ENCODE results near the gene PLA2G4A.

Gene PLA2G4A

DNA sequence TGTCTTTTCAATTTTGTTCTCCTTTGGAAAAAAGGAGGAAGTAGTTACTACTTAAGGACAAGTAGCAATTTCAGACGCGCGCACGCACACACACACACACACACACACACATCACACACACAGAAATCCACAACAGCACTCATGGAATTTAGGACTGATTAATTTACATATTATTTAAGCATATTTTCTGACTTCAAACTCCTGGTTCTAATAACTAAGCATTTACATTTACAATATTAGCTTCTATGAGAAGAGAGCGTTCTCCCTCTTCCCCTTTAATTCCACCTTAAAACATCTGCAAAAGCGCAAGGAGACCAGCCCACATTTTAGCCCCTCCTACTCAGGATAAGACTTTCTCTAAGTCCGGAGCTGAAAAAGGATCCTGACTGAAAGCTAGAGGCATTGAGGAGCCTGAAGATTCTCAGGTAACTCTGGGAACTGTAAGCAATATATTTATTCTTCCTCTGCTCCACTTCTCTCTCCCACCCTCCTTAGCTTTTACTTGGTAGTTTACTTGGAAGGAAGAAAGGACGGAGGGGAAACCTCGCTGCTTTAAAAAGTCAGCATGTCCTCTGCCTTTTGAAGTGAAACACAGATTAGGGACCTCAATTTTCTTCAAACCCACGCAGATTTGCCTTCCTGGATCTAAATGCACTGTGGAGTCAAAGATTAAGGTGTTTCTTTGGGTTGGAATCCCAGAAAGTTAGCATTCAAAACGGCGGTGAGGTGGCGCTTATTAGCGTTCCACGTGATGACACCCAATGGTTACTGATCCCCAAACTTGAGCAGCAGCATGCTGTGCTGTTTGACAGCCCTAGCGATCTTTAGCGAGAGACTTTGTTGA is at the start of gene PLA2G4A:
TSS of gene PLA2G4A (plus strand) at position 339 of the 844 bp plus-strand sequence. CDS start 25,406 bp downstream, outside the sequence.
- peak; percentile 25 for DNase-seq

DNA sequence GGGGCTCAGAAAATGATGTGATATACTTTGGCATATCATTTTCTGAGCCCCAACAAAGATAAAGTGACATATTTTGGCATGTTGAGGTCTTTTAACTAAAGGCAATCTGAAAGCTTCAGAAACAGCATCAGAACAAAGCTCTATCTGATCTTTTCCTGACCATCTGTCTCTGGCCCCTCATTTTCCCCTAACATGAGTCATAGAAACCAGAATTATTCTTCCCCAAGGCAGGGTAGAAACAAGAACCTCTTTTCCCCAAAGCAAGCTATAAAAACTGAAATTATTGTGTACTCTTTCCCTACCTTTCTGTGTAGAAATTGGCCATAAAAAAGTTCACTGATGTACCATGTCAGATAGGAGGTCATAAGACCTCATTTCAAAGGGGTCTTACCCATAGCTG is 48.7 kb upstream of the PLA2G4A start:
- no peak for DNase-seq

DNA sequence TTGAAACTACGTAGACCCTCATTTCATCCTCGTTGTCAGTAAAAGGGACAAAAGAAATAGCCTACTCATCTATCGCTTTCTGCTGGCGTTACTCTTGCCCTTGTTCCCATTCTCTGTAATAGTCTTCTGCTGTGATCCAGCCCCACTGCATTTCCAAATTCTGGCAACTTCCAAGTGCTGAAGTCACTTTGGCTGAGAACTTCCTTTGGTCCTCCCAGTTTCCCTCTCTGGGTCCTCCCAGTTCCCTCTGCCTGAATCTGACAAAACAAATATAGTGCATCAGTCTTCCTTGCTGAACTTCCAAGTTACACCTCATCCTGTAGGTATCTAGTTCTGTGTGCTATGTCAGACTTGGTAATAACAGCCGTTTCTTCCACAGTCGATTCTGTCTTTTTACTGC is 47.0 kb upstream of the PLA2G4A start:
- DNase-seq = no peak

DNA sequence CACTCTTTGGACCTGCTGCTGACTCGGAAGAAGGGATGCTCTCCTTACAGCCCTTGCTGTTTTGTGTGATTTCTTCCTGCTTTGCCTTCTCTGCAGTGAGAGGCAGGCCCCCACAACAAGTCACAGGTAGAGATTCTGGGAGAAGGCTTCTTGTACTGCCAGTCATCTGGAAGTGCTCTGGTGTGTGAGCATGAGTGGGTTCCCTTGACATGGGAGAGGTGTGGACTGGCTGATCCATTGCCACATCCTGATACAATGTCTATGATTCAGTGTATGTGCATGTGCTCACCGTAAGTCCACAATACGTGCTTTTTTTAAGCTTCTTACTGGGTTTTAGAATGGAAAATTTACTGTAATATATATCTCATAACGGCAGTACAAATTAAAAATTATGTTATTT is 46.0 kb upstream of the PLA2G4A start:
- DNase-seq = no peak

DNA sequence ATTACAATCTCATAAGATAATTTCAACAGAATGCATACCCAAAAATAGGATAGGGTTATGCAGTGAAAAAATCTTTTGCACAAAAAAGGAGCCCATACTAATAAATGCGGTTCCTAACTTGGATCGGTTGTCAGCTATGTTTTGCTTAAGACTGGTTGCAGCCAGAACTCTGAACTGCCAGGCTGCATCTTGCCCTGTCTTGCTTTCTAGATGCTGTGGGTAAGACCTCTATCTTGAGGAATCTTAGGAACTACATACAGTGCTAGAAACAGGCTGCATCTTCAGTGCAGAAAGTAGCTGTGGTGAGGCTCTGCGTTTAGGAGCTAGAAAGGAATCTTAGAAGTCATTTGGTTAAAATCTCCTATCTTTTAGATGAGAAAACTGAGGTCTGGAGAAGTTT is 45.6 kb upstream of the PLA2G4A start:
- DNase-seq = no peak

DNA sequence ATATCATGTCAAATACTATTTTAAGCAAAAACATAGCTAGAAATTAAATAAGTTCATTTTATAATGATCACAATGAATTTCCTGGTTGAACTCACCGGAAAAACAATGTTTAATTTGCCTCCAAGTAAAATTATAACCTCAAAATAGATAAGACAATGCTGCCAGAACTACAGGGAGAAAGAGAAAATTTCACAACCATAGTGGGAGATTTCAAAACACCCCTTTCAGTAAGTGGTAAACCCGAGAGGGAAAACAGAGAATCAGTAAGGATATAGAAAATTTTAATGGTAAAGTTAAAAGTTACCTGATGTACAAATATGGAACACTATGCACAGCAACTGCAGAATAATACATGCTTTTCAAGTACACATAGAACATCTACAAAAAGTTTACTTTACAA is 43.2 kb upstream of the PLA2G4A start:
- DNase-seq = no peak

DNA sequence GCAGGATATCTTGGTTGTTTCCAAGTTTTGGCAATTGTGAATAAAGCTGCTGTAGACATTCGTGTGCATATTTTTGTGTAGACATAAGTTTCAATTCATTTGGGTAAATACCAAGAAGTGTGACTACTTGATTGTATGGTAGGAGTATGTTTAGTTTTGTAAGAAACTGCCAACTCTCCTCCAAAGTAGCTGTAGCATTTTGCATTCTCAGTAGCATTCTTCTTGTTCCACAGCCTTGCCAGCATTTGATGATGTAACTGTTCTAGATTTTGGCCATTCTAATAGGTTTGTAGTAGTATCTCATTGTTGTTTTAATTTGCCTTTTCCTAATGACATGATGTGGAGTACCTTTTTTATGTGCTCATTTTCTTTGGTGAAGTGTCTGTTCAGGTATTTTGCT is 38.6 kb upstream of the PLA2G4A start:
- no peak for DNase-seq

DNA sequence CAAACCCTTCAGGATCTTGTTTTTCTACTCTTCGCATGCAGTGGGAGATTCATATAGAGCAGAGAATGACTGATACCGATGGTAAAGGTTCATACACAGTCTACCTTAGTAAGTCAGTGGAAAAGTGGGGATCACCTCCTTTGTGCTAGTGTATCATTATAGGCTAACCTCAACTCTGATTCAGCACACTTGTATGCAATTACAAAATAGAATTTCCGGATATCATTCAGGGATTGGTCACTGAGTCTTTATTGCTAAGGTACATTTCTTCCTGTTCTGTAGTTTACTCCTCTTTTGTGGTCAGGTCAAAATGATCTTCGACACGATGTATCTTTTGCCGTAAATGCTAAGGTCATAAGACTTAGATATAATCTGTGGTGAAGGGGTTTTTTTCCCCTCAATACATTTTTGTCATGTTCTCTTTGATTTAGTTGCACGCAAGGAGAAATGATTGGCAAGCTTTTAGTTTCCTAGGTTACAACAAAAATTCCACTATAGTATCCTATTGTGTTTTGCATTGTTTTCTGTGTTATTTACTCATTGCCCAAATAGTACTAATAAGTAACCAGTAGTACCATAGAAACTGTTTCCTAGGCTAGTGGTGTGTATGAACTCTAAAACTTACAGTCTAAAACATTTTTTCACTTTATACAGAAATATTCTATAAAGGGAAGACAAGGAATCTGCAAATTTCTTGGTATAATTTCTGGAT is 35.7 kb upstream of the PLA2G4A start:
- DNase-seq = peak; percentile 44

DNA sequence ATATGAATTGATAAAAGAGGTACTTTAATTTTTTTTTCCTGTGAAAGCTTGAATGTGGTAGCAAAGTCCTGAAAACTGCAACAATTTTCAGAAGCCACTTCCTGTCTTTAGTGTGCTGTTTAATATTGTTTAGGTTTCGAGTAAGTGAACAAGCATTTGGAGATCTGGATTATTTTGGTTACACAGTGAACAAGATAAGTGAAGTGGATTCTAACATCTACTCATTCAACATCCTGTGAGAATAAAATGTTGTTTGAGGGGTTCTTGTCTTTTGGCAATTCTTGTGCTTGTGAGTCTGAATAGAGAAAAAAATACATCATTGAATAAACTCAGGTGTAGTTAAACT is 35.2 kb upstream of the PLA2G4A start:
- DNase-seq = peak; percentile 45

DNA sequence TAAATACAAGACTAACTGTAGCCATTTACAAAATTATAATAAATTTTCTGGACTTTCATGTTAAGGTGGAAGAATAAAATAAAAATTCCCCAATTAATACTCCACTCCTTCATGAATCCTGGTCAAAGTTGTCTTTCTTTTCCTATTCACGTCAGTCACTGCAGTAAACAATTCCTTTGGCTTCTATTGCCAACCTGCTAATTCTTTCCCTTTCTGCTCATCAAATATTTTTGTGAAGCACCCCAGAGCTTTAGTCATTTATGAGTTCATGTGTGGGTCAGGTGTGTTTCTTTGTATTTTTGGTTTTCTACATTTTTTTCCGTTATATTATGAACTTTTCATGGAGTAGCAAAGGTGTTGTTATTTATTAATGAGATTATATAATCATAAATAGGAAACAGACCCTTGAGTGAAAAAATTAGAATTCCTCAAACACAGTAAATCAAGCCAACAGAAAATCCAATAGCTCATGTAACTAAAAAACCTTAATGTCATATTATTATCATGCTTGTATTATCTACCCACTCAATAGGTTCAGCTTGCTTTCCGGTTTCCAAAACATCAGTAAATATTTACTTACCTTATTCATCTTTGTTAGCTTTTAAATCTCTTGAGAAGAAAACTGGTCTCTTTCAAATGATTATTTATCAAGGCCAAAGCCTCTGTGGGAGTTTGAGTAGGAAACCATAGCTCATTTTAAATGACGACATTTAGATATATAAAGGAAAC is 29.6 kb upstream of the PLA2G4A start:
- peak; percentile 92 for DNase-seq

DNA sequence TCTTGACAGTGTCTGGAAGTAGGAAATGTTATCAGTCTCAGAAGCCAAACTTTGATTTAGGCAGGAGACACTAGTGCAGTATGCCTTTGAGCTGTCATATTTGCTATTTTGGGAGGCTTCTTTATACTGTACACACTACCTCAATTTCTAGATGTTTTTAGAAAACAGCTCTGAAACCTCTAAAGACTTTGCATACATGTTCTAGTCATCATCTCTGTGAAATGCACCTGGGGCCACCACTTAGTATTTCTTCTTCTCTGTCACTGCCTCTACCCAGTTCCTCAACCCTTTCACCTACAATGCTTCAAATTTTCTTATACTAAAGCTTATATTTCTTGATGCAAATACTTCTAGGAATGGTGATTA is 29.1 kb upstream of the PLA2G4A start:
- no peak for DNase-seq

DNA sequence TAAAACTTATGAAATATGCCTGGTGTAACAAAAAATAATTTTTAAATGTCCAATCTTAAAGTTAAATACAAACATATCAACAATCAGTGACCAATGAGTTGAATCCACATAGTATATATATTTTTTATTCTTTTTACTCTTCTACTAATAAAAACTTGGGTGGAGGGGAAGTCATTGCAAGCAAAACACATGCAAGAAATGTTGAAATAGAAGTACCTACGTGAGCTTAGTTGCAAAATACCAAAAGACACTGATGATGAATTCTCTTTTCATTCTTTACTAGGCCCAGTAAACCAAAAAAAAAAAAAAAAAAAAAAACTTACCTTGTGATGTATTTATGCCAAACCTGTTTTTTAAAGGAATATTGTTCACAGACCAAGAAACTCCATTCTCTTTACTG is 26.4 kb upstream of the PLA2G4A start:
- DNase-seq = no peak

DNA sequence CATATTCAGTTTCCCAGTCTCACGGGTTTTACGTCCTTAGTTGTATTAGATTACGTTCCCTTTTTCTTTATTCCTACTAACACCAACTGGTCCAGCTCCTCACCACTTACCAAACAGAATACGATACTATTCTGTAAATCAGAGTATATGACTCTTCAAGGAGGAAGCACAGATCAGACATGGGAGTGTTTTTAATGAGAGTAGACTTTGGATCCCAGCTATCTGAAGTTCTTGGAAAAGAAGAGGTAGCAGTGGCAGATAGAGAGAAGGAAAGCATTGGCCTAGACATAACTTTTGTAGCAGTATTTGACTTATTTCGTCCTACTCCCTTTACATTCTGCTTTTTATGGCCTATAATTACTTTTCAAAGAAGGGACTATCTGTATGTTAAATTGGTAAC is 24.1 kb upstream of the PLA2G4A start:
- no peak for DNase-seq

DNA sequence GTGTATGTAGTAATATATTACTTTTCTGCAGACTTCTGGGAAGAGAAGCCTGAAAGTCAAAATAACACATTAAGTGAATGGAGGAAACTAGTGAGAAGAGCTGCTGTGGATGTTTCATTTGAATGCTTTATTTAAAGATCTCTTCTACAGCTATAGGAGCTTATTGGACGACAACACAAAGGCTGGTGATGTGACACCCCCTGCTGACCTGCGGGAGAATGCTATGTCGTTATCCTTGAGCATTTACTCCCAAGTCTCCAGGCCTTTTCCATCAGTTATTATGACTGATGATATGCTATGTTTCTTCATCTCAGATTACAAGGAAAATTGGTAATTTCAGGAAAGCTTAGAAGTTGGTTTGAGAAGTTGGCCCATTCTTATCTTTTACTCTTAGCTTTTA is 22.3 kb upstream of the PLA2G4A start:
- DNase-seq = peak; percentile 83

DNA sequence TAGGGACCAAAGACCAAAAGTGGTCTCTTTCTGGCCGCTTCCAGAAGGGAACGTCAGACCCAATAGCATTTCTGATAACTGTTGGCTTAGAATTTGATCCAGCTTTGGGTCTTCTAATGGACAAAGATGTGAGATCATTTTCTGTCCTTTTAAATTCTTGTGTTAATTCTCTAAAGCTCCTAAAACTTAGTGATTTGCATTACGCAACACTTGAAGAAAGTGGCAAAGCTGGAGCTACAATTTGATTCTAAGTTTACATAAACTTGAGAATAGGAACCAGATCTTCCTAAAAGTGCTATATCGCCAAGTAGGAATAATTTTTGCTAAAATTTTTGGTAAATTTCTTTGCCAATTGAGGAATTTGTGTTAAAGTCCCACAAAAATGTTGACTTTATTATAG is 21.6 kb upstream of the PLA2G4A start:
- DNase-seq = no peak

DNA sequence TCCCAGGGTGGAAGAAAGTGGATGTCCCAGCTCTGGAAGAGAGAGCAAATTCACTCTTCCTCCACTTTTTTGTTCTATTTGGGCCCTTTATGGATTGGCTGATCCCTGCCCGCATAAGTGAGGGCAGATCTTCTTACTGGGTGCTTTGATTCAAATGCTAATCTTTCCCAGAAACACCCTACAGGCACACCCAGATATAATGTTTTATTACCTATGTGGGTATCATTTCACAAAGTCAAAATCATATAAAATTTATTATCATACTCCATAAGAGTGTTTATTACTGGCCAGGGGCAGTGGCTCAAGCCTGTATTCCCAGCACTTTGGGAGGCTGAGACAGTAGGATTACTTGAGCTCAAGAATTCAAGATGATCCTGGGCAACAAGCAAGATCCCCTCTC is 16.9 kb upstream of the PLA2G4A start:
- no peak for DNase-seq

DNA sequence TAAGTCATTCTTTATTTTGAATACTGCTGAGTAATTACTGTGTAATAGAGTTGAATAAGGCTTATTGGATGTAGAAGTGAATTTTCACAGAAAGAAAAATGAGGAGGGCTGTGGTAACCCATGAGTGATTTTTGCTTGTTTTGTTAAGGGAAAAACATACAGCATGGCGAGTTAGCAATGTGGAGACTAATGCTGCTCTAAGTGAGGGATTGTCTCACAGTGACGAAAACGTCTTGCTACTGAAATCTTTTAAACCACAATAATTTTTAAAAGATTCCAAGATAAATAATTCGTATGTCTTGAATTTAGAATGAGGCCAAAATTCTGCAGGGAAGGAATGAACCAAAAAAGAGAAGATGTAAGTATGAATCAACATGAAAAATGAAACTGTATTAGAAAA is 16.2 kb upstream of the PLA2G4A start:
- no peak for DNase-seq

DNA sequence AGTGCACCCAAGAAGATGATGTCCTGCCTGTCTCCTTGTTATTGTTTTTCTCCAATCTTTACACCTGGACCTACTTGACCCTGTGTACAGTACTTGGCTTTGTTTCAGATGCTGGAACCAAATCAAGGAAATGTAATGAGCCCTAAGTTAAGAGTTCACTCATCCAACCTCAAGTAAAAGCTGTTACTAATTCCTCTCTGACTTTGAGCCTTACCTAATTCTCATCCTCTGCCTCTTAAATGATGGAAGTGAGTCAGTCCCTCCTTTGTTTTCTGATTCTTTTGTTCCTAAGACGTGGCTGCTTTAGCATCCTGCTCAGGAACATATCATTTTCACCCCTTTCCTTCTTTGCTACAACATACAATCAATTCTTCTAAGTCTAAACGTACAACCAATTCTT is 15.3 kb upstream of the PLA2G4A start:
- peak; percentile 32 for DNase-seq

DNA sequence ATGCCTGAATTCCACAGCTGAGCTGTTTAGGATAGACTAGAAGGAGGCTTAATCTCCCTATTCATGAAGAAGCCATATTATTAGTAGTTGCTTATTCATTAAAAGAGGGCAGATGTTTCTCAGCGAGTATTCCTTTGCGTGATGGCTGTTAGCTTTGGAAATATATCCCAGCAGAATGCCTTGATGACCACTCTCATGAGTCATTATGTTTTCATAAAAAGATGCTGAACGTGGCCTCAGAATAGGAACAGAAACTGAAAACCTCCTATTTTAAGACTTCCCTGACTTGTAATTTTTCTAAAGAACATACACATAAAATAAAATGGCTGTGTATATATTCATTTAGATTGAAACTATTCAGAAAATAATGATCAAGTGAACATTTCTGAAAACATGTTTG is 9.6 kb upstream of the PLA2G4A start:
- peak; percentile 52 for DNase-seq

DNA sequence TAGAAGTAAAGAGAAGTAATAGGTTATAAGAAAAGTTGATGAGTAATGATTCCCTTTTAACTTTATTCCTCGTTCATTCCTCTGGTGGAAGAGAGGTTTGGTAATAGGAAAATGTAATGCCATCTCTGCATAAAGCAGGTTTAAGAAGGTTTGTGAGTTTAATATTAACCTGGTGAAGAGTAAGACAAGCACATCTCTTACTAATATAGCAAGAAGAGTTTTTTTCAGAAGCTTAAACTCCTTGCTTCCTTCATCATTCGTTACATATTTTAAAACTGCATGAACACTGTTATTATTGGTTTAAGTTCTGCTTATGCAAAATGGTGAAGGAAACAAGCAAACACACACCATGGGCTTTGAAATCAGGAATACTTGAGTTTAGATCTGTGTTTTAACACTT is 9.2 kb upstream of the PLA2G4A start:
- DNase-seq = no peak

DNA sequence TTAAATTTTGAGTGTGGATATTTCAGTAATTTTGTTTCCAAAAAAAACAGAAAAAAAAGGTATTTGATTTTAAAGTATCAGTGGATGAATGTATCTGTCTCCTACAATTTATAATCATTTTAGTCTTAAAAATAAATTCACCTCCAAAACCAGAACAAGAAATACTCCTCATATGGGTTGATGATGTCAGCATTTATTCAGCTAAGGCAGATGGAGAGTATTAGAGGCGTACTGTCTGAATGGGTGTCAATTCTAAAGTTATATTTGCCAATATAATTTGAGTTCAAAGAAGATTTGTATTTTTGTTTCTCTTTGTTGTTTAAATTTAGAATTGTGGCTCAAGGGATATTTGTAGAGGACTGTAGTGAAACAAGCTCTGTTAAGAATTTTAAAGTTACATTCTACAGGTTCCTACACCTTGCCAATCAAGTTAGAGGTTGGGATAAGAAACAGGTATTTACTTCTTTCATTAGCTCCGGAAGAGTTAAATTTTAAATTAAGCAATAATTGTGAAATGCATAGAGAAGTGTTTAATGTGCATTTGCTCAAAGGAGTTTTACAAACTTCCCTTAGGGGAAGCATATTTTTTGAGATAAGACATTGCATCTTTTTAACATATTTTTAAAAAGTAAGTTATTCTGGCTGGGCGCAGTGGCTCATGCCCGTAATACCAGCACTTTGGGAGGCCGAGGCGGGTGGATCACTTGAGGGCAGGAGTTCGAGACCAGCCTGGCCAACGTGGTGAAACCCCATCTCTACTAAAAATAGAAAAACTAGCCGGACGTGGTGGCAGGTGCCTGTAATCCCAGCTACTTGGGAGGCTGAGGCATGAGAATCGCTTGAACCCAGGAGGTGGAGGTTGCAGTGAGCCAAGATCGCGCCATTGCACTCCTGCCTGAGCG is 1.2 kb downstream of the PLA2G4A start:
- no peak for DNase-seq

DNA sequence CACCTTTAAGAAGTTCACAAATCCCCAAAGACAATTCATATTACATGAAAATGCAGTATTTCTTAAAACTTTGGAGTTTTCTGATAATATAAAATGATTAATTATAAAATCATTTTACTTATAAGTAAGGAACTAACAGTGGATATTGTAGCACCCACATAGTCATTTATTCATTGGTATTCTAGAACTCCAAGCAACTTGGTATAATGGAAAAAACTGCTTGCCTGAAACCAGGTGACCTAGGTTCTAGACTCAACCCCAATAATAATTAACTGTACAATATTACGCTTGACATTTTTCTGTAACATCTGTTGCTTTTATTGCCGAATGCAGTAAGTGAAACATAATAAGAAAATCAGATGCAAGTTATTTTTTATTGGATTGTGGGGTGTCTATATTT is 2.4 kb downstream of the PLA2G4A start:
- no peak for DNase-seq

DNA sequence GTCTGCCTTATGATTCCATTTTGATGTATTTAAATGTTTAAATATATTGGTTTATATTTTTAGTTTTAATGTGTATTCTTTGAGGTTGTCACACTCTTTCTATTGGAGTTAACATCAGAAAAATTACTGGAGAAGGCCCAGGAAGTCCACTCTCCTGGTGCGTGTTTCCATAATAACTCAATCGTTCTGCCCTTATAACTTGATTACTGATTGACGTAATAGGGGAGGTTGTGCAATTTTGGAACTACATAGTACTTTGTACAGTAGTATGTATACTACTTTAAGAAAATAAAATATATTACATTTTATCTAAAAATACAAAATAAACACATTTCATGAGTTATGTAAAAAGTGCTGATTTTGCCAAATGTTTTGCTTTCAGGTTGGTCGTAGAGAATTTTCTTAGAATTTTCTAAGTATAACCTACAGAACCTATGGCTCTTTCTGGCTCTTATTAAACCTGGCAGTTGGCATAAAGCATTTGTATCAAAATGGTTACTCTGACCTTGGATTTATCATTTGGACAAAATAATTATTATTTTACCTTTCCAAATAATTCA is 5.7 kb downstream of the PLA2G4A start:
- no peak for DNase-seq

Data from DMS53 (cell line).